ENCODE results near the gene CYSTM1.

CYSTM1 gene, protein sequence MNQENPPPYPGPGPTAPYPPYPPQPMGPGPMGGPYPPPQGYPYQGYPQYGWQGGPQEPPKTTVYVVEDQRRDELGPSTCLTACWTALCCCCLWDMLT

DNA sequence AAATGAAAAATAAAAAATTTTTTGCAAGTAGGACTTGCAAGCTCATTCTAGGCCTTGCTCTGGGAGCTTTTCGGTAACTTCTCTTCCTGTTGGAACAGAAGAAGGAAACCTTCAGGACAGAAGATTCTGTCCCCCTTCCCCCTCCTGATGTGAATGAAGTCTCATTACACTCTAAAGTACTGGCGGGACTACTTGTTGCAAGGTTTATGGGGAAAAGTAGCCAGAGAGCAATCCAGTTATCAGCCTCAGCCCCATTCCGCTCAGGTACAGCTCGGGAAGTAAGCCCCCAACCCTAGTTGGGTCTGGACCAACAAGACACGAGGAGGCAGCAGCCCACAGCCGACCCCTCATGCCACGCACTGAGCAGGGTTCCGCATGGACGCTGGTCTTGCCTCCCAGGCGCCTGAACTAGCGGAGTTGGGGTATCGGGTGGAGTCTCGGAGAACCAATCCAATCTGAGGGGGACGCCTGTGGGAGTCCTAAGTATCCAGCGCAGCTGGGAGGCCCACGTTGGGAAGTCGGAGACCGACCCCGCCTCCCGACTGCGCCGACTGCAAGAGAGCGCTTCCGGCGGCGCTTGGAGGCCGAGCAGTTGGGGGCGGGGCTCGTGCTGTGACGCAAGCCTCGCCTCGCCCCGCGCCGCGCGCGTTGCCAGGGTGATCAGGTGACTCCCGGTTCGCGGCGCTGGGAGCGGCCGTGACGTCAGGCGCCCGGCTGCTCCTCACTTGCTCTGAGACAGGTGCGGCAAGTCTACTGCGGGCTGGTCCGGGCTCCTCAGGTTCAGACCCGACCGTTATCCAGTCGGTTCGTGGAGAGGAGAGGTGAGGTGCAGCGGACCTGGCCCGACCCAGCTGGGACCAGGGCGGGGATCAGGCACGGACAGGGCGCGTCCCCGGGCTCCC is at the start of gene CYSTM1:
TSS of gene CYSTM1 (plus strand) at position 724 of the 902 bp plus-strand sequence. CDS start 19,278 bp downstream, outside the sequence.
- DNase-seq (ENCODE audit: low read depth in 2 of 2) = peak; percentile 87 to 94

DNA sequence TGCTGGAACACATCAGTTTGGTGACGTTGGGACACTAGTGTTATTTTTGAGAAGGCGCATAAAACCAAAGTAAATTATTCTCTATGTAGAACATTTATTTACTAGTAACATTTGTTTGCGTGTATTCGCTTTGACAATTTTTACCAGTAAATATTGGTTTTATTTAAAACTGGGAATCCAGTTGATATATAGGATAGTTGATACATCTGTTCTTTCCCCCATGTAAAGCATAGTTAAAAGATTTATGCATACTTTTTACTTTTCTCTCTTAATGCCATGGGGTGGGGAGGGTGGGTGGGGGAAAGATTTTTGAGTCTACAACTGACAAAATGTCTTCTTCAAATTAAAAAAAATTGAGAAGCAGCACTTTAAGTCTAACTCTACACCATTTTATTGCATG is 49.4 kb upstream of the CYSTM1 start, which contains the start of gene IGIP:
TSS of gene IGIP (plus strand) at position 301 of the 400 bp plus-strand sequence. CDS start 2,540 bp downstream, outside the sequence.
- DNase-seq (ENCODE audit: low read depth in 2 of 2) = no peak

DNA sequence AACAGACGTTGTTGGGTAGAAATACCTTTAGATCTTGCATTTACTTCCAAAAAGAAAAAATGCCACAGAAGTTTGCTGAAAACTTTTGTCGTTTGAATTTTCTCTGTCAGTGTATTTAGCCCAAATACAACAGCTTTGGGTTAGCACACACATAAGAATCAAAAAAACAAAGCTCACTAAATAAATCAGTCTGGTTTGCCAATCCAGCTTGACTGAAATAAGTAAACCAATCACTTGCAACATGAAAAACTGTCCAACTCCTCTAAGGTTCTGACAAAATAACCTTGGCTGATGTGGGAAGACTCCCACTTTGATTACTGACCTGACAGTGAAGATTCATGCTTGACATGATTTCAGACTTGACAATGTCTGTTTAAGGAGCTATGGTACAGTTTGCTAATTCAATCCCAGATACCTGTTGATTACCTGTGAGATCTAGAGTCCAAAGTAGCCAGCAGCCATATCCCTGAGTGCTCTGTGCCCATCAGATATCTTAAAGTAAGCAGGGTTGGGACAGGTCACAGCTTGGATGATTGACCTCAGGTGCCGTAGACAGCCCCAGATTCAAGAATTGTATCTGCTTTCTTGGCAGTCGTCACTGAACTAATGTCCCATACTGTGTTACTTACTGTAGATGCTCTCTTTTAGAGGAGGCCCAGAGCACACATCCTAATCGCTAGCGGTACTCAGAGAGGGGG is 48.5 kb upstream of the CYSTM1 start:
- DNase-seq (ENCODE audit: low read depth in 2 of 2) = no peak

DNA sequence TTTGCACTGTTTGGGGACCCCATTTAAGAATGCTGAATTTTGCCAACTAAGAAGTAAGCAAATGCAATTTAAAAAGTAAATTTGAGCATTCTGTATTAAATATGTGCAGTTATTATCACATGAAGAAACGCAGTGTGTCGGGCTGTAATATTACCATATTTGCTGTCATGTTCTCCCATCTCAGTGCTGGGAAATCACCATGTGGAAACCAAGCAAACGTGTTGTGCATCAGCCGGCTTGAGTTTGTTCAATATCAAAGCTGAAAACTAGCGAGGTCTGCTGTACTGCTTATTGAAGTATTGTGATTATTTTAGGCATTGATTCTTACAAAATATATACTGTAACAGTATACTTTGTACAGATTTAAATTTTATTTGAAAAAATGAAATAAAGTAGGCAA is 46.6 kb upstream of the CYSTM1 start:
- DNase-seq (ENCODE audit: low read depth in 2 of 2) = no peak

DNA sequence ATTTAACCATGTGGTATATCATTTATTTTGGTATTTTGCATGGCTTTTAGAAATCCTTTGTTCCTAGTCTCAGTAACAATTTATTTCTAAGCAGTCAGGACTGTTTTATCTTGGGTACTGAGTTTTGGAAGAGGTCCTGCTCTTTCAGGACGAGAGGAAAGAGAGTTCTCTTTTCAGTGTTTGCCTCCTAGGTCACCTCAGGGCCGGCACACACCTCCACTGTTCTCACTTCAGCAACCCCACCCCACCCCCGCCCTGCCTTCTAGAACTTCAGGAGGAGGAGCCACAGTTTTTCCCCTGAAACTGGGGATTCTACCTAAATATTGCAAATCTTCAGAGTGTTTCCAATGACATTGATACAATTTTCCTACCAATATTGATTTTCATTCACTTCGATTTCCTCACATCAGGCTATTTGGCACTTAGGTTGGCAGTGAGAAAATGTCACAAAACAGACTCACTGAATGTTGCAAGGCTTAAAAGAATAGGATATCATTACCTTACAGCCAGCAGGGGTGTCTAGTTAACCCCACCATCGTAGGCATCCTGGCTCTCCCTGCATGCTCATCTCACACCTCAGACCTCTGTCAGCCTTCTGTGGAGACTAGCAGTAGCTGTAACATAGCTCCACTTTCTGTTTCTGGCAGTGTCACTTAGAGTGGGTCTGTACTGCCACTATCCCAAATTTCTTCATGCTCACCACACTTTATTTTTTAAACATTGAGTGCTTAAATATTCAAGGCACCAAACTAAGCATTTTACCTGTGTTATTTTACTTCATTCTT is 43.8 kb upstream of the CYSTM1 start:
- no peak for DNase-seq (ENCODE audit: low read depth in 2 of 2)

DNA sequence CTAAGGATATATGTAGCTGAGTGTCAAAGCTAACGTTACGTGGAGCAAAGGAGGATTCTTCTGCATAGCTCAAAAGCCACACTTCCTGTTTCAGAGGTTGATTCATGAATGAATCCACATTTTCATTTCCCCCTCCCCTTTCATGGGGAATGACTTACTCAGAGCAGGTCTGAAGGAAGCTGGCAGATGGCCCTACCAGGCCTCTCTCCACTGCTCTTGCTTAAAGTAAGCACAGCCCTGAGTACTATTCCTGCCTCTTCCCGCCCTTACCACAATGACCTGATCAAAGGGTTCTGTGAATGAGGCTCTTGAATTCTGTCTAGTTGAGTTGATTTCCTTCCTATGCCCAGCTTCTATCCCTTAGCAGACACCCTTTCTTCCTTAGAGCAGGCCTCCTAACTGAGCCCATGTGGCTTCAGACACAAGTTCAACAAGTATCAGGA is 43.0 kb upstream of the CYSTM1 start:
- DNase-seq (ENCODE audit: low read depth in 2 of 2) = no peak

DNA sequence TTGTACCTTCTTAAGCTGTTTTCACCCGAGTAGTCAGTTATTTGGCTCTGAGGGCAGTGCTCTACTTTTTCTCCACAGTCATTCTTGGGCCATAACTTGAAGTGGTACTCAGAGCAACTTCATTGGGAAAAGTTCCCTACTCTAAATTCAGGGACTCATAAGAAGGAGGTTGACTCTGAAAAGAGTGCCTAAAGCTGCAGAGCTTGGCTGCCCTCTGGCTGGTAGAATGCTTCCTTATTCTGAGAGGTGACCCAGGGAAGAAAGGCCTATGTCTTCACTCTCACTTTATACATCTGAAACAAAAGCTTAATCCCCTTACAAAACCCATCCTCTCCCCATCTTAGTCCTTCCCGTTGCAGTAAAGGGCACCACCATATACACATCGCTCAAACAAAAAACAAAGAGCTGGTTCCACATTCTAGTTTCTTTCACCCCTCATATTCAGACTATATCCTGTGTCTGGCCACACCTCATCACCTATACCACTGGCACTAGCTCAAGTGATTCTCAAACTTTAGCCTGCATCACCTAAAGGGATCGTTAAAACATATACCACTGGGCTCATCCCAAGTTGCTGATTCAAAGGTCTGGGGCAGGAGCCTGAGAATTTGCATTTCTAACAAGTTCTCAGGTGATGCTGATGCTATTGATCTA is 41.3 kb upstream of the CYSTM1 start:
- DNase-seq (ENCODE audit: low read depth in 2 of 2) = no peak

DNA sequence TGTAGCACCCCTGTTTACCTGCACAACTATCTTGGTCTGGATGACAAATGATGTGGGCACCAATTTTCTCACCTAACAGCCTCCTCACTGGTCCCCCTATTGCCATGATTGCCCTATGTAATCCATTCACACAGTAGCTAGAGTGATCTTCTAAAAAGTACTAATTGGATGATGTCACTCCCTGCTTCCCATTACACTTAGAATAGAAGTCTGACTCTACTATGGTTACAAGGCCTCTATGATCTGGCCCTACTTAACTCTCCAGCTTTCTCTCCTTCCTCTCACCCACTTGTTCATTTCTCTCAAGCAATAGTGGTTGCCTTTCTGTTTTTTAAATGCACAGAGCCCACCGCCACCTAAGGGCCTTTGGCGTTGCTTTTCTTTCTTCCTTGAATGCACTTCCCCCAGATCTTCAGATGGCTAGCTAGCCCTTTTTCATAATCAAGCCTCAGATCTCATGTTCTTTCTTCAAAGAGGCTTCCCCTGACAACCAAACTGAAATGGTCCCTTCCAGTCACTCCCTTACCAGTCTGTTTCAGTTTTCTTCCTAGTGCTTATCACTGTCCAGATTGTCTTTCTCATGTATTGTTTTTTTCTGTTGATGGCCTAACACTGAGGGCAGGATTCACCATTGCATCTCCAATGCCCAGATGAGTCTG is 40.6 kb upstream of the CYSTM1 start:
- no peak for DNase-seq (ENCODE audit: low read depth in 2 of 2)

DNA sequence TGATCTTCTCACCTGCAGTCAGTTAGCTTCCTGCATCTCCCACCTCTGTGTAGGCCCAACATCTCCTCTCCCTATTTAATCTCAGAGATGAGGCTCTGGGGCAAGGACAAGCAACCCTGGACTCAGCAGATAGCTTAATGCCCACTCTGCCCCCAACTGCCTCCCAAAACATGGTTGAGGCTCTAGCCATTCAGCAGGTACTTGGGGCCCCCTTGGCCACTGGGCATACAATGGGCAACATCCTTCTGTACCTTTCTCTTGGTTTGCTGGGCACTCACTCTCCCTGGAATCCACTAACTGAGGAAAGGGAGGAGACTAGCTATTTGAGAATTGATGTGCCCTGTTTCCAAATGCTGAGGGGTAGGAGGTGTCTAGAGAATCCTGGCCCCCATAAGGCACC is 39.9 kb upstream of the CYSTM1 start:
- no peak for DNase-seq (ENCODE audit: low read depth in 2 of 2)

DNA sequence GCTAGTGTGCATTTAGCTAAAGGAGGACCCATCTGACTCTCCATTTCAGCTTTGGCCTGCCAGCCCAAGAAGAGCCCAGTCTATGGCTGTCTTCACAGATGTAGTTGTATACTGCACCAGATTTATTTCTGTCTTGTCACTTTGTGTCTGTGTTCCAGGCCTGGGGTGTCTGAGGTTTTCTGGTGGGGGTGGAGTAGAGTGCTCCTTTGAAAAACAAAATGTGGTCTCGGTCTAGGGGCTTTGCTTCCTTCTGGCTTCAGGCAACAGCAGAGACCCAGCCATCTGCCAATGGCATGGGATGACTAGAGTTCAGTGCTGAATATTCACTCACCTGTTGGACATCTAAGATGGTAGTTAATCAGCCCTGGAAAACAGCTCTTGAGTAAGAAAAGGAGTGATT is 38.4 kb upstream of the CYSTM1 start:
- DNase-seq (ENCODE audit: low read depth in 2 of 2) = no peak

DNA sequence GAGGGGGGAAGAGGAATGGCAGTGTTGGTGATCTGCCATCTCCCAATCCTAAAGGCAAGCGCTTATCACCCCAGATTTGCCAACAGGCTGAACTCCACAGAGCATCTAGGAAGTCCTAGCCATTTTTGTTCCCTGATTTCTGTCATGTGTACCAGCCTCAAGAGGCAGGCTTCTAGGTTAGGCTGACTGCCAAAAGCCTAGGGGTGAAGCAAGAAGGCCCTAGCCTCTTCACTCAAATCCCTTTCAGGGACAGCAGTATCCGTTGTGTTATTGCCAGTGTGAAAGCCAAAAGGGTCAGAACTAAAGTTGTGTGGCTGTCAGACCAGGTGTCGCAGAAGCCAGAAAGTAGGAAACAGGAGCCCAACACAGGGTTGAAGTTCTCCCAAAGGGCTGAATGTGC is 34.6 kb upstream of the CYSTM1 start:
- no peak for DNase-seq (ENCODE audit: low read depth in 2 of 2)

DNA sequence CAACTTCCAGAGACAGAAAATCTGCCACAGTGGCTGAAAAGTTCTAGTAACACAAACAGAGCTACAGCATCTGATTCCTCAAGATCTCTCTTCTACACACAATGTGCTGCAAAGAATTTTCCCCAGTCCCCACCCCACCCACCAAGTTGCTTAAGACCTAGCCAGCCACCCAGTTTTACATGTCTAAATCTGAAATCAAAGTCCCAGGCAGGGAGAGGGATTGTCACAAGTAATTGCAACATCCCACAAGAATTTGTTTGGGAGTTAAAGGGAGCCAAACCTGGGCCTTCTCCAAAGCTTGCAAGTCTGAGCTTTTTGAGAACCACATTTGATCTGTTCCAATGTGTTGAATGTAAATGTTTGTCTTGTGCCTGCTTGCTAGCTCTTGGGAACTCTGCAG is 33.7 kb upstream of the CYSTM1 start:
- DNase-seq (ENCODE audit: low read depth in 2 of 2) = no peak

DNA sequence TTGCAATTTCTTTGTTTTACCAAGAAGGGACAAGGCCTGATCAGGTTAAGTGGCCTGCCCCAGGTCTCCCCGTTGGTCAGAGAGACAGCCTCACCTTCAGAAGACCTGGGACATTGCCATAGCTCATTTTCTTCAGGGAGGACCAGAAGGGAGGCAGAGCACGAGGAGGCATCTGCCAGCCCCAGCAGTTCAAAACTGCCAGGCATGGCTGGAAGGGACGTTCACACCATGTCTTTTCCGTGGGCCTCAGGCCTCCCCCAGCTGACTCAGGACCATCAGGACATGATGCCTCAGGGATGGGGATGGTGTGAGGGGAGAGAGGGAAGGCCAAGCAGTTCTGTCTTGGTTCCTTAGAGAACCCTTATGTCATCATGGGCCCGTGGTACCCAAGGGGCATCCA is 32.7 kb upstream of the CYSTM1 start:
- no peak for DNase-seq (ENCODE audit: low read depth in 2 of 2)

DNA sequence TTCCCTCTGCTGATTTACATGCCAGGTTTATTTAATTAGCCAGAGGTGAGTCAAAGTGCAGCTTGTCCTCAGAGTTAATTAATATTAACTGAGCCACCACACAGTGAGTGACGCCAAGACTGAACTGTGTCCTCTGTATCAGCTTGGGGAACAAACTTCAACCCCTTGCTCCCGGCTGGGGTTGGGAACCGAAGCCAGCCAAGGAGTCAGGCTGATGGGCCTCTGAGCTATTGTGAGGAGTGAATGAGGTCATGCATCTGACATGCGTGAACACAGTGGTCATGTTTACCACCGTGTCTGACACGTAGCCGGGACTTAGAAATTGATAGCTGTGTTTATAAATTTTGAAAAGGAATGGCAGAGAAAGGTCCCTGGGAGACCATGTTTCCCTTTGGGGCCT is 32.1 kb upstream of the CYSTM1 start:
- no peak for DNase-seq (ENCODE audit: low read depth in 2 of 2)

DNA sequence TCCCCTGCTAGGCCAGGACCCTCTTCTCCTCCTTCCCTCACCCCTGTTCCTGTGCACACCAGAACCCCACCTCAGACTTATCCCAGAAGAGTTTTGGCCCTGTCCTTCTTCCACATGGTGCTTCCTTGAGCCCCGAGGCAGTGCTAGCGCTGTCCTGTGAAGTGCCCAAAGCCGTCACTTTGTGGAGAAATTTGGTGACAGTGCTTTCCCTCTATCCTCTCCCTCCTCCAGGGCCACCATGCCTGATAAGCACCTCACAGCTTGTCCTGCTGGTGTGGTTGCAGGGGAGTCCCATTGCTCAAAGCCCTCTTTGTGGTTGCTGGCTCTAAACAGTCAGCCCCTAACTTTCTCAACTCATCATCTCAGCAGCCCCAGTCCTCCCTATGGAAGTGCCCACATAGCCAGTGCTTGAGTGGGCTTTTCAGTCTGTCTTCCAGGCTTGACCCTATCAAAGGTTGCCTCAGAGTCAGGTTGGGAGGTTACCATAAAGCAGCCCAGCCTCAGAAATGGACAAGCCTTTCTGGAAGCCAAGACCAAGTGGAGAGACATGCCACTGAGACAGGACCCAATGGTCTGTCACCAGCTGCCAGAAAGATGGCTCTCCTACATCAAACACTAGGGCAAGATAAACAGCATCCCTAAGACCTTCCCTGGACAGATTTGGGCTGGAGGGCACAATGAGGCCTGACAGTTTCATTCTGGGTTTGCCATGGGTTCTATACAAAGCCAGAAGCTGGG is 31.3 kb upstream of the CYSTM1 start:
- no peak for DNase-seq (ENCODE audit: low read depth in 2 of 2)

DNA sequence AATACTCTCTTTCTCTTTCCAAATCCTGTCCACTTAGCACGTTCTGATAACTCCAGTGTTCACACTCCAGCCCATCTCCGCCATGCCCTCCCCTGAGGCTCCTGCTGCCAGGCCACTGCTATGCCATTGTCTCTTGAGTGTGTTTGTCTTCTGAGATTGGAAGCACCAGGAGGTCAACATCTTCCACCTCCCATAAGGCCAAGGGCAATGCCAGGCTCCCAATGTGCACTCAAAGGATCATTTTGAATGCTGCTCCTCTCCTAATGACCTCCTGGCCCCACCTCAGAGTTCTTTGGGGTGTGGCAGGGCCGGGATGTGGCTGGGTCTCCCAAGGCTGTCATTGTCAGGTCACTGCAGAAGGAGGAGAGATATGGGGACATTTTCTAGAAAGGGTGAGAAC is 29.7 kb upstream of the CYSTM1 start:
- DNase-seq (ENCODE audit: low read depth in 2 of 2) = no peak

DNA sequence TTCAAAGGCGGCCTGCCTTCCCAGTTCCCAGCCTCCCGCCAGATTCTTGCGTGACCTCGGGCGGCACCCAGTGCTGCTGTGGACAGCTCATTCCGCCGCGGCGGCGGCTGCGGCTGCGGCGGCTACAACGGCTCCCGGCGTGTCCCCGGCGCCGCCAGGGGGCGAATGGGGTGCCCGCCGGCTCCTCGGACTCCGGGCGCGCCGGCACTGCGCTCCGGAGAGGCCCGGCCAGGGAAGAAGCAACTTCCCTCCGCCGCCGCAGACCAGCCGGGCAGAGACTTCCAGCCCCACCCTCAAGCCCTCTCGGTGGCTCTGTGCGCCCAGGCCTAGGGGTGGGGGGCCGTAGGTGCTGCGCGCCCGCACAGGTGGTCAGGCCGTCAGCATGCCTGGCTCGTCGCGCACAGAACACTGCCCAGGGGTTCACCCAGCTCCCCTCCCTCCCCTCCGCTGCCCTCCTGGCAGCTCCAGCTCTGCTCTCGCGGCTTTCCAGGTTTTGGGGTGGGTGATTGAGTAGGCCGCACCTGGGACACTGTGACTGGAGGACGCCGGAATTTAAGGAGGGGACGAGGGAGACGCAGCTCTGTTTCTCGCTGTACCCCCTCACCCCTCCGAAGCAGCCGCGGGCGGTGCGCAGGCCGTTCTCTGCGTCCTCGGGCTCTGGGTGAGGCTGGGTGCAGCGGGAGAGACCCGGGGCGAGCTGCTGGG is 29.0 kb upstream of the CYSTM1 start:
- DNase-seq (ENCODE audit: low read depth in 2 of 2) = peak in 1 of 2 donors; percentile 39

DNA sequence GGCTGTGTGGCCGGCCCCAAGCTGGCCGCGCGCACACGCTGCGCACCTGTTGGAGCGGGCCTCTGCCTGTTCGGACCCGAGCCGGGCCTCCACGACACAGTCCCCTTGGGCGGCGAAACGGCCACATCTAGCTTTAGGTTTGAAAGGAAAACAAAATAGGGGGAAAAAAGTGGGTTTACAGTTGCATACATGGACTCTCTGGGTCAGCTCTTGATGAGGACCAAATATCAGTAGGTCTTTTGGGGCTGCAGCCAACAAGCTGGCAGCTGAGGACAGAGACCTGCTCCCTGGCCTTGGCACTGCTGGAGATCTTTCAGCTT is 28.5 kb upstream of the CYSTM1 start:
- no peak for DNase-seq (ENCODE audit: low read depth in 2 of 2)

DNA sequence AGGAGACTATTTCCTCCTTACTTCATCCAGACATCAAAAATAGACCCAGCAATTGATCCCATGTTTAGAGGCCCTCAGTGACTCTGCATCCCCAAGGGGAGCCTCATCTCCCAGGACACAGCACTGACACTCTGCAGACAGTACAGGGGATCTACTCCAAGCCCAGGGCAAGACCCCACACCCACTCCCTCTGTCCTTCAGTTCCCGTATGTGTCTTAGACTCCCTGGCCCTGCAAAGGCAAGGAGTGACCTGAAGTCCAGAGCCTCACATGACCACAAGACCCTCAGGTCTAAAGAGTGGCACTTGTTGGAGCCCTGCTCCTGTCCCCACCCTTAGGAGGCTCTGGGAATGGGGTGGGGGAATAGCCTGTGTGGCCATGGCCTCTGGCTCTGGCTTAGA is 27.5 kb upstream of the CYSTM1 start:
- no peak for DNase-seq (ENCODE audit: low read depth in 2 of 2)

DNA sequence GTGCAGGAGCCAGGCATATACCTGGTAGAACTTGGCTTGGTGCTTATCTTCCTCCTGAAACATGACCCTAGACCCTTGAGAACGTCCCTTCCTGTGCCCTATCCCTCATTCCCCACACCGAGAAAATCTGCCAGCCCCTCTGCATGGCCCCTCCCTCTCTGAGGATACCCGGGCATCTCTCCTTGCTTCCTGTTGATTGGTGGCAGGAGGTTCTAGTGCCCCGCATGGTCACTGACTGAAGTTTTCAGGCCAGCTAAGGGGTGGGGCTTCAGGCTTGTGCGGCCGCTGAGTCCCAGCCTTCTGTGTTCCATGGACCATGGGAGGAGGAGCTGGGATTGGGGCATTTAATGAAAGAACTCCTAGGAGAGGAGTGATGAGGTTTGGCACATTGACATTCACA is 26.5 kb upstream of the CYSTM1 start:
- DNase-seq (ENCODE audit: low read depth in 2 of 2) = no peak

Measured in stimulated activated CD8-positive, alpha-beta memory T cell treated with anti-CD3 and anti-CD28 coated beads, Interleukin-7, amount 100 ng/mL, for 4 hours (primary cell).